HG03442 (cell line): ENCODE measurements around the gene EMC9.

ENCODE experiments used
- ATAC-seq: cut with Tn5 transposase; IDR thresholded peaks from one replicate; pipeline ENCODE4 v1.9.1; 2021; ENCODE audit warnings: mild to moderate bottlenecking, moderate library complexity; ENCODE audit not compliant: unreplicated experiment

EMC9 gene

GRCh38 chr14:24092505-24093206 lies 48.7 kb downstream of the EMC9 start:
- ATAC-seq: no peak

- ATAC-seq: no peak
These were observed 49.3 kb downstream of the EMC9 start for GRCh38 chr14:24092110-24092504.

GRCh38 chr14:24089890-24090289 lies 51.5 kb downstream of the EMC9 start:
- ATAC-seq: no peak
